B cell (primary cell): ENCODE results near the gene NRG2.

ENCODE experiments used
- CTCF ChIP-seq: fragments of 200-600 bp; IDR thresholded peaks from one replicate; pipeline ENCODE4 v1.8.0; 2022; ENCODE audit warnings: antibody characterized with exemption, mild to moderate bottlenecking
- EZH2 ChIP-seq: IDR thresholded peaks from 2 replicates; pipeline ENCODE4 v1.6.1; 2012; ENCODE audit warnings: borderline replicate concordance, low read depth, mild to moderate bottlenecking, moderate library complexity, low read length; ENCODE audit not compliant: insufficient read depth, poor library complexity, severe bottlenecking

- TF ChIP-seq CTCF (no peak), EZH2 (no peak)
Observed at GRCh38 chr5:139847091-139847490, 196.0 kb downstream of the NRG2 start.
